ENCODE measurements around the gene FMO1.
"Not testable (repeated sequence)": the region's sequence is repeated elsewhere in the genome, so short reads cannot be mapped to it uniquely, and the experiment has no call there.

The FMO1 gene

GRCh38 chr1:171286032-171286705, 37.9 kb downstream of the FMO1 start:
- no peak for DNase-seq

- DNase-seq, result no peak
Measured at GRCh38 chr1:171290621-171291020, 42.3 kb downstream of the FMO1 start.

- DNase-seq, result no peak
Measured at GRCh38 chr1:171292799-171293198, 44.5 kb downstream of the FMO1 start.

- not testable (repeated sequence) for DNase-seq
Measured at GRCh38 chr1:171295383-171295782, 47.1 kb downstream of the FMO1 start.

- no peak for DNase-seq
Measured at GRCh38 chr1:171295821-171296220, 47.5 kb downstream of the FMO1 start.

GRCh38 chr1:171296897-171297296, 48.6 kb downstream of the FMO1 start:
- no peak for DNase-seq

- no peak for DNase-seq
Measured at GRCh38 chr1:171298696-171299095, 50.4 kb downstream of the FMO1 start.

GRCh38 chr1:171299342-171299741, 51.0 kb downstream of the FMO1 start:
- no peak for DNase-seq

- no peak for DNase-seq
Measured at GRCh38 chr1:171300401-171300800, 52.1 kb downstream of the FMO1 start.

- no peak for DNase-seq
Measured at GRCh38 chr1:171310661-171311087, 62.4 kb downstream of the FMO1 start.

- no peak for DNase-seq
Measured at GRCh38 chr1:171311771-171312558, 63.7 kb downstream of the FMO1 start.

- DNase-seq, result no peak
Measured at GRCh38 chr1:171313319-171313834, 65.1 kb downstream of the FMO1 start.

GRCh38 chr1:171313835-171314320, 65.6 kb downstream of the FMO1 start, which contains the start of gene FMO4:
Gene FMO4, plus strand, starts transcription at chr1:171314183. Its CDS starts 5,643 bp downstream, at chr1:171319826.
- DNase-seq, result no peak

GRCh38 chr1:171329251-171329650, 81.0 kb downstream of the FMO1 start:
- no peak for DNase-seq

GRCh38 chr1:171334024-171334640, 85.8 kb downstream of the FMO1 start:
- DNase-seq, result no peak

Measured in cortex of kidney (tissue), 1 donor.